NCI-H748 (cell line): Measurements from ENCODE around the gene CERS3.
"Not testable (repeated sequence)": the region's sequence is repeated elsewhere in the genome, so short reads cannot be mapped to it uniquely, and the experiment has no call there.

Experiments used
- DNase-seq: peaks from one replicate; lab custom pipeline; 2025; ENCODE audit not compliant: unreplicated experiment; lab: John Stamatoyannopoulos, UW

The CERS3 gene

GRCh38 chr15:100468285-100468684, 60.5 kb downstream of the CERS3 start:
- no peak for DNase-seq

GRCh38 chr15:100466073-100466472, 62.7 kb downstream of the CERS3 start:
- DNase-seq, result no peak

DNA sequence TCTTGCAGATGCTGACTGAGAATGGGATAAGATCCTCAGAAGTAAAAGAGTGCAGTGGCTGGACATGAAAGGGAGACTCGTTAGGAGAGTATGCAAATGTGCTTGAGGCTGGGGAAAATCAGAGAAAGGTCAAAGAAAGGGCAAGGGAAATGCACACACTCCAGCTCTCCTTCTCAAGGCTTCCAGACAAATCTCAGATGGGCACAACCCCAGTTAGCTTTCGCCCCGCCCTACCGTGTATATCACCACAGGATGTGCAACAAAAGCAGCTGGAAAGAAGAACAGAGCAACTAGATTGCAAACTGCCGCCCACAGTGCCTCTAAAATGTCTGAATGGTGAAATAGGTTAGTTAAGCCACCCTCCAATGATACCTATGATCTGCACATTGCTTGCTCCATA, 63.9 kb downstream of the CERS3 start:
- DNase-seq, result no peak

DNA sequence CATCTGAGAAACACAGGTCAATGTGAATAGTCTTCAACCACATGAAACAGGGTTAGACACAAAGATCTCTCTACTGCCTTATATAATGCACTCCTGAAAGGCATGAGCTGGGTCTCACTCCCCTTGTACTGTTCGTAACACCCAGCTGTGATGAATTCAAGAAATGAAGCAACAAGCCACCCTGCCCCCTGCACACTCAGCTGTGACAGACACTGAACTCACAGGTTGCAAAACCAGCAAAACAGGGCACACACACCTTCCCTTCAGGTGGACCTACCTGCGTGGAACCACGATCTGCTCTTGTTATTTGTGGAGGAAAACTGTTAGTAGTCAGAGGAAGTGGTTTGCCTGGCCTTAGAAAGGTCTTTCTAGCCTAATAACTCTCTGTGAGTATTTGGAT, 64.5 kb downstream of the CERS3 start:
- DNase-seq, result no peak

- DNase-seq, result no peak
Measured at GRCh38 chr15:100463515-100463914, 65.2 kb downstream of the CERS3 start.

- no peak for DNase-seq
Measured at GRCh38 chr15:100461049-100461448, 67.7 kb downstream of the CERS3 start.

DNA sequence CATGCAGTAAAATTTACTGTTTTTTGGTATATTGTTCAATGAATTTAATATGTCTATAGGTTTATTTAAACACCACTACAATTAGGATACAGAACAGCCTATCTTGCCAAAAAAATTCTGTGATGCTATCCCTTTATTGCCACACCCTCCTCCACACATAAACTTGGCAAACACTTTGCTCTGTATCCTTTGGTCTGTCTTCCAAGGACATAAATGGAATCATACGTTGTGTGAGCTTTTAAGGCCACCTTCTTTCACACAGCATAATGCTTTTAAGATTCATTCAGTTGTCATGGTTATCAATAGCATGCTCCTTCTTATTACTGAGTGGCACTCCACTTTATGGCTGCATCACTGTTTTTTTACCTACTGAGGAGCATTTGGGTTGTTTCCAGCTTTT, 71.5 kb downstream of the CERS3 start:
- DNase-seq, result no peak

DNA sequence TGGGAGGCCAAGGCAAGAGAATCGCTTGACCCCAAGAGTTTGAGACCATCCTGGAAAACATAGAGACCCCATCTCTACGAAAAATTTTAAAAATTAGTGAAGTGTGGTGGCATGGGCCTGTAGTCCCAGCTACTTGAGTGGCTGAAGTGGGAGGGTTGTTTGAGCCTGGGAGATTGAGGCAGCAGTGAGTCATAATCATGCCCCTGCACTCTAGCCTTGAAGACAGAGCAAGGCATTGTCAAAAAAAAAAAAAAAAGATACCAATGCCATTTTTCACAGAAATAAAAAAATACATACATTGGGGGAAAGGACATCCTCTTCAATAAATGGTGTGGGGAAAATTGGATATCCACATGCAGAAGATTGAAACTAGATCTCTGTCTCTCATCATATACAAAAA, 74.6 kb downstream of the CERS3 start:
- no peak for DNase-seq

GRCh38 chr15:100448481-100448880, 80.3 kb downstream of the CERS3 start:
- no peak for DNase-seq

DNA sequence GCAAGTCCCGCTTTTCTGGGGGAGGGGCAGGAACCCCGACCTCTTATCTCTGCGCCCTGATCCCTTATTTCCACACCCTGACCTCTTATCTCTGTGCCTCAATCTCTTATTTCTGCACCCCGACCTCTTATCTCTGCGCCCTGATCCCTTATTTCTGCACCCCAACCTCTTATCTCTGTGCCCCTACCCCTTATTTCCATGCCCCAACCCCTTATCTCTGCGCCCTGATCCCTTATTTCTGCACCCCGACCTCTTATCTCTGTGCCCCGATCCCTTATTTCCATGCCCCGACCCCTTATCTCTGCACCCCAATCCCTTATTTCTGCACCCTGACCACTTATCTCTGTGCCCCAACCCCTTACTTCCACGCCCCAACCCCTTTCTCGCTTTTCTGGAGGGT, 87.7 kb downstream of the CERS3 start:
- DNase-seq, result not testable (repeated sequence)

DNA sequence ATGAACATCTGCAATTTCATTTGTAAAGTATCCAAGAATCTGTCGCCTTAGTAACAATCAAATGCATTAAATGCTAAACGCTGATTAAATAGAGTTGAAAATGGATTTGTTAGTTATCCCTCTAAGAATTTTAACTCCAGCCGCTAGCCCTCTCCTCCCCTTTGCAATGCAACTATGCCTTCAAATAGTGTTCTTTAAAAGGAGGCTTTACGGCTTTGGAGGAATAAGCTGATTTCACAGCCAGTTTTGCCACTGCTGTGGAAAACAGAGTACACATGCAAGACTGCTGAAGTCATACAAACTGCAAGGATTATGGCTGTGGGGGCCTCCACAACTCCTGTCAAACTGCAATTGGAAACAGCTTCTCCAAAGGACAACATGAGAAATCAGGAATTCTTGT, 89.2 kb downstream of the CERS3 start:
- no peak for DNase-seq

- DNase-seq, result peak; percentile 21
Measured at GRCh38 chr15:100438570-100438969, 90.2 kb downstream of the CERS3 start.

DNA sequence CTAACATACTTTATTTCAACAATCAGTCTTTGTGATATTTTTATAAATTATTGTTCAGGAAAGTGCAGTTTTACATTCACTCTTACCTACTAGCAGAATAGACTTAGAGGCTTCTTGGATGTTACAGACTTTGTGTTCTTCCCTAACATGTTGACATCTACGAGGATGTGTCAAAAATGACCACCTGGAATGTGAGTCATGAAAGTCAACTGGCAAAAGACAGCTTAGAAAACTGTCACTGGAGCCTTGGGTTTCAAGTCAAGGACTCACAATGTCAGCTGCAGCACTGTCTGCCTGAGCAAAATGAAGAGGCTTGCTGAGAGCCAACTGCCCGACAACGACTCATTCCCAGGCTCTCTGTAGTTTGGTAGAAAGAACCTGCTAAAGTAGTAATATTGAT, 91.5 kb downstream of the CERS3 start:
- DNase-seq, result no peak

GRCh38 chr15:100434561-100434960, 94.2 kb downstream of the CERS3 start:
- DNase-seq, result no peak

GRCh38 chr15:100434038-100434437, 94.7 kb downstream of the CERS3 start:
- DNase-seq, result no peak

DNA sequence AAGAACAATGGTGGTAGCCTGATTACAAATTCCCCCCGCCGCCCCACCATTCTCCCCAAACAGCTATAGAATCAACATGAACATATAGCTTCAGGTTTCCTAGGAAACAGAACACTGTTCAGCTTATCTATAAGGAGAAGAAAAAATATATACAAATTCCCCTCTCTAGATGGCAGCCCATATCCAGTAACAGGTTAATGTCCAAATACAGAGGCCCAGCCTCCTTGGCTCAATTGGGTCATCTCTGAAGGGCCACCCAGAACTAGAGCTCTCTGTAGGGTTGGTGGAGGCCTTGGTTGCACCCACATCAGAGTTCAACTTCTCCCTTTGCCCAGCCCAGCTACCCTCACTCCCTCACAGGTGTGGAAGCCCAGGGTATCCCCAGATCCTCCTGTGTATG, 95.4 kb downstream of the CERS3 start:
- no peak for DNase-seq

GRCh38 chr15:100430411-100430810, 98.3 kb downstream of the CERS3 start:
- DNase-seq, result no peak

- no peak for DNase-seq
Measured at GRCh38 chr15:100429116-100429728, 99.5 kb downstream of the CERS3 start.

DNA sequence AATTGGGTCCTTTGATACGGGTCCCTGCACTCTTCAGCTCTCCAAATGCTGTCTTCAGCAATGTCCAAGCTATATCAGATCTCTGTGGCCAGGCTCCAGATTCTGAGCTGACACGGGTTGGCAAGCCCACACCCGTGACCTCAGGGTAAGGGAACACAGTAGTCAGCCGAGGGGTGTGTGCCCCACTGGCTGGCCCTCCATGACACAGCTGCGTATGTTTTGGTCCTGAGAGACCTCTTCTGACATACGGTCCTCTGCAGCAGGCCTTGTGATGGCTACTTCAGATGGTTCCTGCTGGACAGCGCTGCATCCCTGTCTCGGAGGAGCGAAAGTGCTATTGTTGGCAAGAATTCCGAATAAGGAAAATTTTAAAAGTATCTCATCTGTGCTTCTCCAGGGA, 101.8 kb downstream of the CERS3 start:
- DNase-seq, result no peak

GRCh38 chr15:100405179-100405578, 123.6 kb downstream of the CERS3 start:
- DNase-seq, result no peak

GRCh38 chr15:100400996-100401395, 127.8 kb downstream of the CERS3 start:
- no peak for DNase-seq

DNA sequence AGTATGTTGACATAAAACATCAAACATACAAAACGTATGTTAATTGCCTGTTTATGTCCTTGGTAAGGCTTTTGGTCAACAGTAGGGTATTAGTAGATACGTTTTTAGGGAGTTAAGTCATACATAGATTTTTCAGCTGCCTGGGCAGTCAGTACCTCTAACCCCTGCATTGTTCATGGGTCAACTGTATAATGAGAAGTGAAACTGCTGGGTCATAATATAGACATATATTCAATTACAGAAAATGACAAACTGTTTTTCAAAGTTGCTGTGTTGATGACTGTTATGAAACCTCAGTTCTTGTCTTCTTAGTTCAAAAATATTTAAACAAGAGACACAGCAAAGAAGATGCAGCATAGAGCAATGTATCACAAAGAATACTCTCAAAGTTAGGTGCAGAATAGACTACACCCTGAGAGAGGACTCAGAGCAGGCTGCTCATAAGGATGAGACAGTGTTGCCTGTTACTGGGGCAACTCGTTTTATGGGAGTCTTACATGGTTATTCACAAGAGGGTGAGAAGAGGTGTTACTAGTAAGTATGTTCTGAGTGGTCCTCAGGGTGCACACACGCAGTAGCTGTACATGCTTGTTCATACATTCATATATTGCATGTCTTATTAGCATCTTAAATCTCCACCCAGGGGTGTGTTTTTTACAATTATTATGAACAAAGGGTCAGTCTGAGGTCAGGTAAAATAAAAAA, 133.9 kb downstream of the CERS3 start:
- DNase-seq, result no peak

GRCh38 chr15:100393008-100393407, 135.7 kb downstream of the CERS3 start:
- DNase-seq, result no peak
